WTC11 (cell line): ENCODE results near the gene SORCS2. TPM values are rescaled to one million over a fixed set of nuclear protein-coding genes. Genes with fewer than 3 reads are reported as not detected.

ENCODE experiments used
- ATAC-seq: fragments of 200-7000 bp; cut with Tn5 transposase; 2 replicates; pipeline ENCODE4 v1.10.0; 2021; ENCODE audit warnings: mild to moderate bottlenecking, moderate library complexity
- CTCF ChIA-PET: fragments of 300-600 bp; sonication (Branson Sonifier 250); formaldehyde crosslinking; loops from one replicate; lab custom pipeline; 2021; ENCODE audit warnings: antibody characterized with exemption; lab: Charles Lee
- POLR2A ChIA-PET: fragments of 350-600 bp; sonication (Branson Sonifier 250); formaldehyde crosslinking; loops from one replicate; lab custom pipeline; 2021; ENCODE audit warnings: antibody characterized with exemption; lab: Charles Lee
- DNase-seq: peaks from one replicate; pipeline ENCODE4 v3.0.0; 2021; ENCODE audit warnings: low spot score
- H3K27ac Mint-ChIP-seq: 2 replicates; pipeline ENCODE4 v1.8.0; 2021; ENCODE audit warnings: mixed read lengths
- H3K27me3 Mint-ChIP-seq: 2 replicates; pipeline ENCODE4 v1.8.0; 2021; ENCODE audit warnings: low read depth, mild to moderate bottlenecking, moderate library complexity, mixed read lengths
- H3K36me3 Mint-ChIP-seq: 2 replicates; pipeline ENCODE4 v1.8.0; 2021; ENCODE audit warnings: mixed read lengths
- H3K4me1 Mint-ChIP-seq: 2 replicates; pipeline ENCODE4 v1.8.0; 2022; ENCODE audit warnings: mixed read lengths
- H3K4me3 Mint-ChIP-seq: 2 replicates; pipeline ENCODE4 v1.8.0; 2021; ENCODE audit warnings: mild to moderate bottlenecking, moderate library complexity, mixed read lengths
- H3K9me3 Mint-ChIP-seq: 2 replicates; pipeline ENCODE4 v1.8.0; 2021; ENCODE audit warnings: mixed read lengths
- CREM ChIP-seq: sonication (generic); formaldehyde crosslinking; IDR thresholded peaks from 2 replicates; pipeline ENCODE4 v1.8.1; 2022; ENCODE audit warnings: mild to moderate bottlenecking, missing genetic modification reagents, moderate library complexity
- ETV6 ChIP-seq: sonication (generic); formaldehyde crosslinking; IDR thresholded peaks from 2 replicates; pipeline ENCODE4 v1.8.1; 2022; ENCODE audit warnings: mild to moderate bottlenecking, missing genetic modification reagents
- FOXJ3 ChIP-seq: sonication (generic); formaldehyde crosslinking; IDR thresholded peaks from 2 replicates; pipeline ENCODE4 v1.9.0; 2021; ENCODE audit warnings: missing genetic modification reagents, mild to moderate bottlenecking, borderline replicate concordance
- GABPB1 ChIP-seq: sonication (generic); formaldehyde crosslinking; IDR thresholded peaks from 2 replicates; pipeline ENCODE4 v1.8.1; 2023; ENCODE audit warnings: mild to moderate bottlenecking, missing genetic modification reagents
- GRHL2 ChIP-seq: fragments of 250-450 bp; sonication (Bioruptor Pico); IDR thresholded peaks from 2 replicates; pipeline ENCODE4 v1.8.0; 2022; ENCODE audit warnings: mild to moderate bottlenecking, moderate library complexity; ENCODE audit not compliant: insufficient replicate concordance, severe bottlenecking
- IRF2 ChIP-seq: sonication (generic); formaldehyde crosslinking; IDR thresholded peaks from 2 replicates; pipeline ENCODE4 v1.8.0; 2022; ENCODE audit warnings: low read depth, missing genetic modification reagents, borderline replicate concordance
- MXD4 ChIP-seq: fragments of 250-450 bp; sonication (Bioruptor Pico); IDR thresholded peaks from 2 replicates; pipeline ENCODE4 v1.8.0; 2021; ENCODE audit warnings: mild to moderate bottlenecking, moderate library complexity, borderline replicate concordance
- NFATC4 ChIP-seq: fragments of 250-450 bp; sonication (Bioruptor Pico); IDR thresholded peaks from 2 replicates; pipeline ENCODE4 v1.9.0; 2021; ENCODE audit warnings: mild to moderate bottlenecking
- NR1H2 ChIP-seq: sonication (generic); formaldehyde crosslinking; IDR thresholded peaks from 2 replicates; pipeline ENCODE4 v1.9.0; 2021; ENCODE audit warnings: mild to moderate bottlenecking, moderate library complexity, missing genetic modification reagents
- OVOL2 ChIP-seq: fragments of 250-450 bp; sonication (Bioruptor Pico); IDR thresholded peaks from 2 replicates; pipeline ENCODE4 v1.9.0; 2021; ENCODE audit warnings: mild to moderate bottlenecking, borderline replicate concordance
- PRRX2 ChIP-seq: fragments of 250-450 bp; sonication (Bioruptor Pico); IDR thresholded peaks from 2 replicates; pipeline ENCODE4 v1.8.0; 2021; ENCODE audit warnings: mild to moderate bottlenecking
- TEAD1 ChIP-seq: sonication (generic); formaldehyde crosslinking; IDR thresholded peaks from 2 replicates; pipeline ENCODE4 v1.8.0; 2022; ENCODE audit warnings: mild to moderate bottlenecking, missing genetic modification reagents
- ZNF138 ChIP-seq: sonication (generic); formaldehyde crosslinking; conservative IDR thresholded peaks from 2 replicates; pipeline ENCODE4 v1.8.1; 2022; ENCODE audit warnings: mild to moderate bottlenecking, moderate library complexity, missing genetic modification reagents
- ZNF317 ChIP-seq: sonication (generic); formaldehyde crosslinking; IDR thresholded peaks from 2 replicates; pipeline ENCODE4 v1.8.1; 2023; ENCODE audit warnings: low read depth, mild to moderate bottlenecking, moderate library complexity, missing genetic modification reagents, borderline replicate concordance
- ZNF671 ChIP-seq: fragments of 250-450 bp; sonication (Bioruptor Pico); IDR thresholded peaks from 2 replicates; pipeline ENCODE4 v1.8.0; 2021; ENCODE audit warnings: mild to moderate bottlenecking
- total RNA-seq: library from RNA; stranded (reverse); gene quantifications from 3 replicates; pipeline ENCODE4 v1.2.3, GENCODE V29; 2021
- TF ChIP-seq, protein P1 (sequence below): sonication (generic); formaldehyde crosslinking; IDR thresholded peaks from 2 replicates; pipeline ENCODE4 v1.8.1; 2023; ENCODE audit warnings: mild to moderate bottlenecking, missing genetic modification reagents, borderline replicate concordance
- TF ChIP-seq, protein P2 (sequence below): fragments of 250-450 bp; sonication (Bioruptor Pico); IDR thresholded peaks from 2 replicates; pipeline ENCODE4 v1.9.0; 2021; ENCODE audit warnings: mild to moderate bottlenecking
- TF ChIP-seq, protein P3 (sequence below): sonication (generic); formaldehyde crosslinking; IDR thresholded peaks from 2 replicates; pipeline ENCODE4 v1.8.0; 2022; ENCODE audit warnings: mild to moderate bottlenecking, missing genetic modification reagents
- TF ChIP-seq, protein P4 (sequence below): sonication (generic); formaldehyde crosslinking; IDR thresholded peaks from 2 replicates; pipeline ENCODE4 v1.8.1; 2022; ENCODE audit warnings: missing genetic modification reagents, borderline replicate concordance
- TF ChIP-seq, protein P5 (sequence below): fragments of 250-450 bp; sonication (Bioruptor Pico); IDR thresholded peaks from 2 replicates; pipeline ENCODE4 v1.9.0; 2021; ENCODE audit warnings: mild to moderate bottlenecking

Gene SORCS2
- total RNA-seq, 1 experiment from 2014 or later = 6.6 TPM

DNA sequence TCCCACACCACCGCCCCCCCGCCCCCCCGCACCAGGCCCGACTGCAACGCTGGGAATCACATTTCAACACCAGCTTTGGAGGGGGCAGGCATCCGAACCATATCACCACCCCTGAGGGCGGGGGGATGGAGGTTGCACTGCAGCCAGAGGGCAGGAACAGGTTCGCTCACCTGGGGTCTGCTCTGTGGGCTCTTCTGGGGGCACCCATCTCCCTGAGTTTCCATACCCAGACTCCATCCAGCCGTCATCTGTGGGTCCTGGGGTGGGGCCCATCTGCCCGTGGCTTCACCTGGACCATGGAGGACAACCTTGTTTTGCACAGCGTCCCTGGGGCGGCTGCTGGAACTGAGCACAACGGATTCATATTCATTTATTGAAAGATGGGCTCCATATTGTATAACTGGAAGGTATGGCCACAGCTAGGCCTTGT lies 235.5 kb downstream of the SORCS2 start (continued):
- TF ChIP-seq, protein P1, sequence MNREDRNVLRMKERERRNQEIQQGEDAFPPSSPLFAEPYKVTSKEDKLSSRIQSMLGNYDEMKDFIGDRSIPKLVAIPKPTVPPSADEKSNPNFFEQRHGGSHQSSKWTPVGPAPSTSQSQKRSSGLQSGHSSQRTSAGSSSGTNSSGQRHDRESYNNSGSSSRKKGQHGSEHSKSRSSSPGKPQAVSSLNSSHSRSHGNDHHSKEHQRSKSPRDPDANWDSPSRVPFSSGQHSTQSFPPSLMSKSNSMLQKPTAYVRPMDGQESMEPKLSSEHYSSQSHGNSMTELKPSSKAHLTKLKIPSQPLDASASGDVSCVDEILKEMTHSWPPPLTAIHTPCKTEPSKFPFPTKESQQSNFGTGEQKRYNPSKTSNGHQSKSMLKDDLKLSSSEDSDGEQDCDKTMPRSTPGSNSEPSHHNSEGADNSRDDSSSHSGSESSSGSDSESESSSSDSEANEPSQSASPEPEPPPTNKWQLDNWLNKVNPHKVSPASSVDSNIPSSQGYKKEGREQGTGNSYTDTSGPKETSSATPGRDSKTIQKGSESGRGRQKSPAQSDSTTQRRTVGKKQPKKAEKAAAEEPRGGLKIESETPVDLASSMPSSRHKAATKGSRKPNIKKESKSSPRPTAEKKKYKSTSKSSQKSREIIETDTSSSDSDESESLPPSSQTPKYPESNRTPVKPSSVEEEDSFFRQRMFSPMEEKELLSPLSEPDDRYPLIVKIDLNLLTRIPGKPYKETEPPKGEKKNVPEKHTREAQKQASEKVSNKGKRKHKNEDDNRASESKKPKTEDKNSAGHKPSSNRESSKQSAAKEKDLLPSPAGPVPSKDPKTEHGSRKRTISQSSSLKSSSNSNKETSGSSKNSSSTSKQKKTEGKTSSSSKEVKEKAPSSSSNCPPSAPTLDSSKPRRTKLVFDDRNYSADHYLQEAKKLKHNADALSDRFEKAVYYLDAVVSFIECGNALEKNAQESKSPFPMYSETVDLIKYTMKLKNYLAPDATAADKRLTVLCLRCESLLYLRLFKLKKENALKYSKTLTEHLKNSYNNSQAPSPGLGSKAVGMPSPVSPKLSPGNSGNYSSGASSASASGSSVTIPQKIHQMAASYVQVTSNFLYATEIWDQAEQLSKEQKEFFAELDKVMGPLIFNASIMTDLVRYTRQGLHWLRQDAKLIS = no peak
- TF ChIP-seq FOXJ3 (CRISPR knock-in tag) = no peak
- TF ChIP-seq, protein P2, sequence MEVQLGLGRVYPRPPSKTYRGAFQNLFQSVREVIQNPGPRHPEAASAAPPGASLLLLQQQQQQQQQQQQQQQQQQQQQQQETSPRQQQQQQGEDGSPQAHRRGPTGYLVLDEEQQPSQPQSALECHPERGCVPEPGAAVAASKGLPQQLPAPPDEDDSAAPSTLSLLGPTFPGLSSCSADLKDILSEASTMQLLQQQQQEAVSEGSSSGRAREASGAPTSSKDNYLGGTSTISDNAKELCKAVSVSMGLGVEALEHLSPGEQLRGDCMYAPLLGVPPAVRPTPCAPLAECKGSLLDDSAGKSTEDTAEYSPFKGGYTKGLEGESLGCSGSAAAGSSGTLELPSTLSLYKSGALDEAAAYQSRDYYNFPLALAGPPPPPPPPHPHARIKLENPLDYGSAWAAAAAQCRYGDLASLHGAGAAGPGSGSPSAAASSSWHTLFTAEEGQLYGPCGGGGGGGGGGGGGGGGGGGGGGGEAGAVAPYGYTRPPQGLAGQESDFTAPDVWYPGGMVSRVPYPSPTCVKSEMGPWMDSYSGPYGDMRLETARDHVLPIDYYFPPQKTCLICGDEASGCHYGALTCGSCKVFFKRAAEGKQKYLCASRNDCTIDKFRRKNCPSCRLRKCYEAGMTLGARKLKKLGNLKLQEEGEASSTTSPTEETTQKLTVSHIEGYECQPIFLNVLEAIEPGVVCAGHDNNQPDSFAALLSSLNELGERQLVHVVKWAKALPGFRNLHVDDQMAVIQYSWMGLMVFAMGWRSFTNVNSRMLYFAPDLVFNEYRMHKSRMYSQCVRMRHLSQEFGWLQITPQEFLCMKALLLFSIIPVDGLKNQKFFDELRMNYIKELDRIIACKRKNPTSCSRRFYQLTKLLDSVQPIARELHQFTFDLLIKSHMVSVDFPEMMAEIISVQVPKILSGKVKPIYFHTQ = no peak
- TF ChIP-seq GRHL2 (CRISPR knock-in tag) = no peak
- no peak for TF ChIP-seq NFATC4
- TF ChIP-seq TEAD1 (CRISPR knock-in tag) = no peak
- TF ChIP-seq MXD4 (CRISPR knock-in tag) = no peak
- TF ChIP-seq NR1H2 (CRISPR knock-in tag) = no peak
- TF ChIP-seq ETV6 (CRISPR knock-in tag) = no peak

DNA sequence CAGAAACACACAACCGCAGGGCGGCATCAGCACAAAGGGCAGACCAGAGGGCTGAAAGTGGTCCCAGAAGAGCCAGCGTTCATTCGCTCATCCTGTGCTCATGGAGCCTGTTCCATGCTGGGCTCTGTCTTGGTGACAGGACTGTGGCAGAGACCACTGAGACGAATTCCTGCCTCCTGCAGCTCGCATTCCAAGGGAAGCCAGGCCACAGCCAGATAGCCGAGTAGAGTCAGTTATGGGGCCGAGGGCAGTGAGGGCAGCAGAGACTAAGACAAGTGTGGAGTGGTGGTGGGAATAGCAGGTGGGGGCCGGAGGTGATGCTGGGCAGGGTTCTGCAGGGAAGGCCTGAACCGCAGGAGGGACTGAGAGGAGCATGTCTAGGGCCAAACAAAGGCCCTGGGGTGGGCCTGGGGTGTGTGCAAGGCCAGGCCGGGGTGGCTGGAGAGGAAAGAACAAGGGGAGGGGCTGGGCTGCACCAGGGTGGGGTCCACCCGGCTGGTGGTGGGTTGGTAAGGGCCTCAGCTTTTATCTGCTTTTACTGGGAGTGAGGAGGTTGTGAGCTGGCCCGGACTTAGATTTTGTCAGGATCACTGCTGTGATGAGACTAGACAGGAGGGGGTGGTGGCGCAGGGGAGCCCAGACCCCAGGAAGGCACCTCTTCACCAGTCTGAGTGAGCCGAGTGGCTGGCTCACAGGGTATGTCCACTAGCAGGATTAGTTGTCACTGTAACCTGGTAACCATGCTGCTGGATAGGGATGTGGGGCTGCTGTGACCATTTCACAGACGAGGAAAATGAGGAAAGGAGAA lies 236.1 kb downstream of the SORCS2 start:
- peaks cover 2% of the 10 kb centered on the region; the same call in 1 of the 2 replicates for H3K27me3 Mint-ChIP-seq
- no peak overlapping the region for H3K4me3 Mint-ChIP-seq
- TF ChIP-seq OVOL2 (no peak), FOXJ3 (CRISPR knock-in tag) (no peak), PRRX2 (CRISPR knock-in tag) (no peak)
- TF ChIP-seq, all 79 proteins: peak for 0
- Mint-ChIP-seq H3K27ac (peak overlapping the region; percentile 79), H3K9me3 (no peaks in the 10 kb centered on the region), H3K4me1 (peaks cover 37% of the 10 kb centered on the region), H3K36me3 (no peaks in the 10 kb centered on the region)
- CTCF ChIA-PET = no interaction called here
- ATAC-seq (peak; percentile 19), DNase-seq (peak; percentile 41)
- POLR2A ChIA-PET = no interaction called here

DNA sequence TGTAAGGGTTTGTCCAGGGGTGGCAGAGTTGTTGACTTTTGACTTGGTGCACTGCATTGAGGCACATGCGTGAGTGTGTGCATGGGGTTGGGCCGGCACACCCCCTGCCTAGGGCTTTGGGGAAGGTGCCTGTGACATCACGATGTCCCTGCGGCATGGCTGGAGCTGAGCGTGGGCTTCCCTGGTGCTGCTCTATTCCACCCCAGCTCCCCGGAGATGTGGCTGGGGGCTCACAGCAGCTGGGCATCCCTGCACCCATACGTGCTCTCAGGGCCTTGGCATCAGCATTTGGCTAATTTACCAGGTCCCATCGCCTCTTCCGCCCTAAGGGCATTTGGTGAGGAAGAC lies 236.7 kb downstream of the SORCS2 start:
- H3K4me3 Mint-ChIP-seq = no peak overlapping the region
- TF ChIP-seq, protein P3, sequence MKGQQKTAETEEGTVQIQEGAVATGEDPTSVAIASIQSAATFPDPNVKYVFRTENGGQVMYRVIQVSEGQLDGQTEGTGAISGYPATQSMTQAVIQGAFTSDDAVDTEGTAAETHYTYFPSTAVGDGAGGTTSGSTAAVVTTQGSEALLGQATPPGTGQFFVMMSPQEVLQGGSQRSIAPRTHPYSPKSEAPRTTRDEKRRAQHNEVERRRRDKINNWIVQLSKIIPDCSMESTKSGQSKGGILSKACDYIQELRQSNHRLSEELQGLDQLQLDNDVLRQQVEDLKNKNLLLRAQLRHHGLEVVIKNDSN = no peak
- TF ChIP-seq GABPB1 (CRISPR knock-in tag) (no peak), ZNF671 (no peak), TEAD1 (CRISPR knock-in tag) (no peak), ZNF317 (CRISPR knock-in tag) (no peak), IRF2 (CRISPR knock-in tag) (no peak), MXD4 (CRISPR knock-in tag) (no peak), ZNF138 (CRISPR knock-in tag) (no peak), CREM (no peak), ETV6 (CRISPR knock-in tag) (no peak)
- TF ChIP-seq, protein P4, sequence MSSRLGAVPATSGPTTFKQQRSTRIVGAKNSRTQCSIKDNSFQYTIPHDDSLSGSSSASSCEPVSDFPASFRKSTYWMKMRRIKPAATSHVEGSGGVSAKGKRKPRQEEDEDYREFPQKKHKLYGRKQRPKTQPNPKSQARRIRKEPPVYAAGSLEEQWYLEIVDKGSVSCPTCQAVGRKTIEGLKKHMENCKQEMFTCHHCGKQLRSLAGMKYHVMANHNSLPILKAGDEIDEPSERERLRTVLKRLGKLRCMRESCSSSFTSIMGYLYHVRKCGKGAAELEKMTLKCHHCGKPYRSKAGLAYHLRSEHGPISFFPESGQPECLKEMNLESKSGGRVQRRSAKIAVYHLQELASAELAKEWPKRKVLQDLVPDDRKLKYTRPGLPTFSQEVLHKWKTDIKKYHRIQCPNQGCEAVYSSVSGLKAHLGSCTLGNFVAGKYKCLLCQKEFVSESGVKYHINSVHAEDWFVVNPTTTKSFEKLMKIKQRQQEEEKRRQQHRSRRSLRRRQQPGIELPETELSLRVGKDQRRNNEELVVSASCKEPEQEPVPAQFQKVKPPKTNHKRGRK (CRISPR knock-in tag) = no peak
- TF ChIP-seq, protein P5, sequence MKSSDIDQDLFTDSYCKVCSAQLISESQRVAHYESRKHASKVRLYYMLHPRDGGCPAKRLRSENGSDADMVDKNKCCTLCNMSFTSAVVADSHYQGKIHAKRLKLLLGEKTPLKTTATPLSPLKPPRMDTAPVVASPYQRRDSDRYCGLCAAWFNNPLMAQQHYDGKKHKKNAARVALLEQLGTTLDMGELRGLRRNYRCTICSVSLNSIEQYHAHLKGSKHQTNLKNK (CRISPR knock-in tag) = no peak
- no peaks in the 10 kb centered on the region for H3K36me3 Mint-ChIP-seq
- no peaks in the 10 kb centered on the region for H3K9me3 Mint-ChIP-seq
- POLR2A ChIA-PET = no interaction called here
- peaks cover 37% of the 10 kb centered on the region for H3K4me1 Mint-ChIP-seq
- ATAC-seq (no peak), DNase-seq (peak; percentile 5)
- peaks cover 2% of the 10 kb centered on the region; the same call in 1 of the 2 replicates for H3K27me3 Mint-ChIP-seq
- CTCF ChIA-PET = no interaction called here
- peak overlapping the region; percentile 60; the same call in 1 of the 2 replicates for H3K27ac Mint-ChIP-seq
